ENCODE data around the gene COX15. TPM values are rescaled to one million over a fixed set of nuclear protein-coding genes. Genes with fewer than 3 reads are reported as not detected.

Gene COX15
- total and polyA plus RNA-seq, 2 of the 8 experiments (the other 6 are each of a cell fraction or from before 2014, with no cell fraction given), result 17.5 to 36.6 TPM

GRCh38 chr10:99689461-99689860 is 42.5 kb downstream of the COX15 start:
- Histone ChIP-seq H3K9ac (replicated peaks in 1 of 4; ENCODE audit: extremely low read depth in 1 of 4, low read depth in 3 of 4, low read length in 3 of 4) (no peak overlapping the region), H4K8ac (ENCODE audit: extremely low read depth, insufficient read depth, low read length) (no peak overlapping the region), H2BK20ac (ENCODE audit: low read length) (no peak overlapping the region), H3K79me1 (ENCODE audit: low read depth, low read length) (no peaks in the 10 kb centered on the region), H3K14ac (ENCODE audit: insufficient read length) (no peak overlapping the region), H4K91ac (replicated peaks; ENCODE audit: insufficient read length, low read length) (no peak overlapping the region), H3K9me3 (ENCODE audit: insufficient read depth in 2 of 2, low read depth in 1 of 2, low read length in 1 of 2) (no peaks in the 10 kb centered on the region), H3K36me3 (ENCODE audit: control insufficient read depth in 2 of 4, insufficient read depth in 4 of 4, low read length in 3 of 4) (peaks cover 0 to 10% (median 8%) of the 10 kb centered on the region in 4 experiments; a peak in 6 of 8 replicates), H2AK5ac (ENCODE audit: low read depth, low read length) (no peak overlapping the region), H4K20me1 (replicated peaks in 1 of 2; ENCODE audit: control insufficient read depth in 1 of 2, insufficient read depth in 2 of 2, low read length in 2 of 2) (no peaks in the 10 kb centered on the region), H3K4me1 (replicated peaks in 1 of 4; ENCODE audit: control insufficient read depth in 3 of 4, insufficient read depth in 4 of 4, low read length in 3 of 4) (no peaks in the 10 kb centered on the region), H3K27me3 (replicated peaks in 1 of 4; ENCODE audit: control insufficient read depth in 3 of 4, extremely low read depth in 1 of 4, insufficient read depth in 3 of 4, low read length in 3 of 4) (no peaks in the 10 kb centered on the region), H3K79me2 (ENCODE audit: control insufficient read depth in 1 of 2, insufficient read depth in 2 of 2, low read length in 2 of 2) (no peaks in the 10 kb centered on the region), H3K18ac (ENCODE audit: extremely low read depth, low read length) (no peak overlapping the region), H2AFZ (ENCODE audit: low read length) (no peak overlapping the region), H3K27ac (ENCODE audit: low read depth, low read length) (no peak overlapping the region), H2BK15ac (ENCODE audit: low read length) (no peak overlapping the region), H3K4ac (replicated peaks; ENCODE audit: insufficient read length, low read depth, low read length) (no peak overlapping the region), H4K5ac (ENCODE audit: insufficient read length, low read depth, low read length) (no peak overlapping the region), H3K56ac (replicated peaks; ENCODE audit: insufficient read length, low read depth, low read length) (no peak overlapping the region), H2BK12ac (ENCODE audit: low read depth, low read length) (no peak overlapping the region), H3K4me2 (ENCODE audit: insufficient read depth in 1 of 2, low read depth in 2 of 2, low read length in 2 of 2) (no peak overlapping the region), H3K4me3 (ENCODE audit: extremely low read depth in 1 of 4, insufficient read depth in 2 of 4, low read depth in 3 of 4, low read length in 4 of 4) (no peak overlapping the region), H3K23me2 (ENCODE audit: low read depth, low read length) (no peaks in the 10 kb centered on the region), H2BK120ac (replicated peaks; ENCODE audit: low read depth, low read length) (no peak overlapping the region), H3K23ac (ENCODE audit: insufficient read length) (no peak overlapping the region), H2BK5ac (ENCODE audit: low read depth, low read length) (no peak overlapping the region)
- WGBS, 2 experiments (ENCODE audit: extremely low coverage in 1 of 2, insufficient coverage in 1 of 2, insufficient read length in 1 of 2, insufficient replicate concordance in 2 of 2, low coverage in 1 of 2, low lambda C conversion rate in 2 of 2, missing lambda C conversion rate in 1 of 2), result 89% methylated on average over 1 of the region's 1 CpG; no CpG with 5 or more reads in 1 of the 2 experiments
- ChIA-PET POLR2A (ENCODE audit: partially characterized antibody) (no interaction called here), CTCF (ENCODE audit: partially characterized antibody) (no interaction called here)
- DNase-seq (ENCODE audit: low read depth in 1 of 2, low spot score in 2 of 2), result no peak
- no peak for FAIRE-seq
- no peak for TF ChIP-seq POU5F1 (IDR thresholded peaks at IDR 0.05; ENCODE audit: low read depth, low read length)
- no peak for TF ChIP-seq ATF3 (IDR thresholded peaks at IDR 0.05; ENCODE audit: insufficient read depth, low read depth, low read length)
- TF ChIP-seq BACH1 (IDR thresholded peaks at IDR 0.05; ENCODE audit: low read length), result no peak
- TF ChIP-seq GABPA (IDR thresholded peaks at IDR 0.05; ENCODE audit: borderline replicate concordance, insufficient read depth, low read length), result no peak
- TF ChIP-seq PHF8 (conservative IDR thresholded peaks at IDR 0.05; ENCODE audit: low read depth, low read length), result no peak
- TF ChIP-seq USF2 (IDR thresholded peaks at IDR 0.05; ENCODE audit: low read length), result no peak
- no peak for TF ChIP-seq JUND (IDR thresholded peaks at IDR 0.05; ENCODE audit: low read length)
- no peak for TF ChIP-seq TBP (IDR thresholded peaks at IDR 0.05; ENCODE audit: low read depth, low read length)
- no peak for TF ChIP-seq CBX5 (IDR thresholded peaks at IDR 0.05; ENCODE audit: low read depth, low read length)
- no peak for TF ChIP-seq KDM5A (IDR thresholded peaks at IDR 0.05; ENCODE audit: low read length)
